Left ventricle myocardium inferior (tissue), 1 donor: ENCODE data around the gene NOG. TPM values are rescaled to one million over a fixed set of nuclear protein-coding genes. Genes with fewer than 3 reads are reported as not detected.

Source experiments
- DNase-seq: peaks from one replicate; pipeline ENCODE4 v3.0.0-alpha.2; 2020
- H3K27ac ChIP-seq: fragments of 200-600 bp; replicated peaks from 2 replicates; pipeline ENCODE4 v1.8.0; 2021
- H3K27me3 ChIP-seq: fragments of 200-600 bp; 2 replicates; pipeline ENCODE4 v1.8.0; 2021; ENCODE audit warnings: low read depth
- H3K36me3 ChIP-seq: fragments of 200-600 bp; 2 replicates; pipeline ENCODE4 v1.8.0; 2021
- H3K4me1 ChIP-seq: fragments of 200-600 bp; 2 replicates; pipeline ENCODE4 v1.8.0; 2021
- H3K4me3 ChIP-seq: fragments of 200-600 bp; 2 replicates; pipeline ENCODE4 v1.8.0; 2021; ENCODE audit warnings: mild to moderate bottlenecking, moderate library complexity
- H3K9me3 ChIP-seq: fragments of 200-600 bp; replicated peaks from 2 replicates; pipeline ENCODE4 v1.8.0; 2021
- CTCF ChIP-seq: fragments of 200-600 bp; IDR thresholded peaks from 2 replicates; pipeline ENCODE4 v1.8.0; 2021; ENCODE audit warnings: antibody characterized with exemption, mild to moderate bottlenecking, borderline replicate concordance
- intact Hi-C: fragments of 100-400 bp; cut with micrococcal nuclease; formaldehyde crosslinking; loops from one replicate; pipeline ENCODE4 v1.11.0; 2022
- total RNA-seq: library from RNA; stranded (reverse); fragmentation: NEBNext Ultra II Directional; extraction: Animal tissue kit (Norgen Biotek cat#: 25700); gene quantifications from one replicate; pipeline ENCODE4 v1.2.1, GENCODE V29; 2021
- donor health status: DM: no; HTN: yes; CAD: no; lungs with severe emphysema.

Gene NOG
- total RNA-seq, 1 donor from 2014 or later = 0.41 TPM

DNA sequence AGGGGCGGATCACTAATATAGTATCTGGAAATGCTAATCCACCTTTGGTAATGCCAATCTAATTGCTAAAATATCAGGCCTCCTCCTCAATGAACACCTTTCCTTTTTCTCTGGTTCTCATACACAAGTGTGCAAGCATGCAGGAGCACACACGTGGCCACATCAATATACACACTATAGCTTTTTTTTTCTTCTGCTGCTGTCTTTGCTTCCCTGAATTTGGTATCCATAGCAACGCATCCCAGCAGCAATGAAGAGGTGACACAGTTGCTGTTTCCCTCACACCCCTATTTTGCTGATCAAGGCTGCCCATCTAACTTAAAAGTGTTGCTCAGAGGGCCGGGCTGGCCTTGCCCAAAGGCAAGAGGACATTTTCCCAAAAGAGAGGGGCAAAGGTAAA lies 15.4 kb downstream of the NOG start:
- no peak for DNase-seq
- H3K4me1 ChIP-seq = no peaks in the 10 kb centered on the region
- no peak overlapping the region for H3K4me3 ChIP-seq
- no peak for TF ChIP-seq CTCF
- intact Hi-C loops = no loop called here
- peaks cover 42% of the 10 kb centered on the region for H3K27me3 ChIP-seq
- H3K9me3 ChIP-seq = no peaks in the 10 kb centered on the region
- H3K27ac ChIP-seq = no peak overlapping the region
- no peaks in the 10 kb centered on the region for H3K36me3 ChIP-seq

DNA sequence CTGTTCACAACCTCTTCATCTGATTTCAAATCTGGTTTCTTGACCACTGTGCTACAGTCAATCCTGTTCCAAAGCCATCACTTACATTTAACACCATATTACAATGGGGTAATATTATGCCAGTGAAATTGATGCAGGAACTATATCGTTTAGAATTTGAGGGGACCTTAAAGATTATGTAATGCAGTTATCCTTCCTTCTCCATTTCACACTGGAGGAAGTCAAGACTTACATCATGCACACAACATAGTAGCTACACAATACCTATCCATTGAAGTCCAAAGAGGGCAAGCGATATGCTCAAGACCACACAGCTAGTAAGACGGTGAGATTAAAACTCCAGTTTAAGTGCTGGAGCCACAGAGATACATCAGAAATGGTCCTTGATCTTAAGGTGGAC lies 16.8 kb downstream of the NOG start:
- H3K27me3 ChIP-seq = peaks cover 33% of the 10 kb centered on the region
- no peaks in the 10 kb centered on the region for H3K4me1 ChIP-seq
- no peak for TF ChIP-seq CTCF
- no peak overlapping the region for H3K4me3 ChIP-seq
- H3K27ac ChIP-seq = no peak overlapping the region
- no peaks in the 10 kb centered on the region for H3K36me3 ChIP-seq
- intact Hi-C loops = no loop called here
- H3K9me3 ChIP-seq = no peaks in the 10 kb centered on the region
- DNase-seq = no peak

DNA sequence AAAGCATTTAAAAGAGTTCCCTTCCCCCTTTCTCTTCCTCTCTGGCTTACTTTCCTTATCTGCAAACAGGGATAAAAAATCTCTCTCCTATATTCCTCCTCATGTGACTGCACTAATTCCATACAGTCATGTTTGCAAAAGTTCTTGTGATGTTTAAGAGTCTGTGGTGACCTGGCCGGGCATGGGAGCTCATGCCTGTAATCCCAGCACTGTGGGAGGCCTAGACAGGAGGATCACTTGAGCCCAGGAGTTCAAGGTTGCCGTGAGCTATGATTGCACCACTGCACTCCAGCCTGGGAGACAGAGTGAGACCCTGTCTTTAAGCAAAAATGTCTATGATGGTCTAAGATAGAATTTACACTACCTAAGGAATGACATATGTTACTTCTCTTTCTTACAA lies 19.6 kb downstream of the NOG start:
- peaks cover 8% of the 10 kb centered on the region for H3K27me3 ChIP-seq

DNA sequence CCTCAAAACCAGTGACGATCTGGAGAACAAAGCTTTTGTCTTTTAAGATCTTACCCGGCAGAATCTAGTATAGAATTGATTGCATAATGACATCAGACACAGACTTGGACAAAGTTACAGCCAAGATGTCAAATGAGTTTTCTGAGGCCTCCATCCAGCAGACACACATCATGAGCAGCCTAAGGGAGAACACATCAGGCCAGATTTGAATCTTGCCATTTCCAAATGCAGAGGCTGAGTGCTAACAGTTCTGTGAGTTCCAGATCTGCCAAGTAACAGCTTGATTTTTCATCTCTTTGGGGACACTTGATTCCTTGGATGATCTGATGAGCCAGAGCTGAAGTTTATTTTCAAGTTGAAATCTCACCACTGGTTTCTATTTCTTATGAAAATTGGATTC lies 21.0 kb downstream of the NOG start:
- no peaks in the 10 kb centered on the region for H3K36me3 ChIP-seq
- intact Hi-C loops = no loop called here
- no peaks in the 10 kb centered on the region for H3K9me3 ChIP-seq
- no peak overlapping the region for H3K27ac ChIP-seq
- TF ChIP-seq CTCF = no peak
- H3K4me1 ChIP-seq = no peaks in the 10 kb centered on the region
- H3K27me3 ChIP-seq = peaks cover 4% of the 10 kb centered on the region
- DNase-seq = no peak
- H3K4me3 ChIP-seq = no peak overlapping the region

More for the DNA sequence above, 19.6 kb downstream of the NOG start:
- no peak overlapping the region for H3K27ac ChIP-seq
- H3K4me1 ChIP-seq = no peaks in the 10 kb centered on the region
- DNase-seq = no peak
- intact Hi-C loops = no loop called here
- H3K36me3 ChIP-seq = no peaks in the 10 kb centered on the region
- H3K4me3 ChIP-seq = no peak overlapping the region
- no peaks in the 10 kb centered on the region for H3K9me3 ChIP-seq
- TF ChIP-seq CTCF = no peak

DNA sequence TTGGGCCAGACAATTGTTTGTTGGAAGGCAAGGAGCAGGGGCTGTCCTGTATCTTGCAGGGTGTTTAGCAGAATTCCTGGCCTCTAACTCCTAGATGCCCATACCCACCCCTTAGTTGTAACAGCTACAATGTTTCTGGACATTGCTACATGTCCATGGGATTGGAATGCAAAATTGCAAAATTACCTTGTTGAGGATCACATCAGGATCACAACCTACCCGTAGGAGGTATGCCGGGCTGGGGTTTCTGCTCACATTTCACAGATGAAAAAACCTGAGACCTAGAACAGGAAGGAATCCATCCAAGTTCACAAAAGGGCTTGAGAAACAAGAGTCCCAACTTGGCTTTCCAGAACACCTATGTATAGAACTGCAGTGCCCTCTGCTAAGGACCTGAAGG lies 22.7 kb downstream of the NOG start:
- Histone ChIP-seq H3K27me3 (peaks cover 4% of the 10 kb centered on the region), H3K36me3 (no peaks in the 10 kb centered on the region), H3K9me3 (no peaks in the 10 kb centered on the region), H3K27ac (no peak overlapping the region), H3K4me3 (no peak overlapping the region), H3K4me1 (no peaks in the 10 kb centered on the region)
- intact Hi-C loops = no loop called here
- DNase-seq = no peak
- no peak for TF ChIP-seq CTCF

- H3K4me3 ChIP-seq = no peak overlapping the region
- no peaks in the 10 kb centered on the region for H3K36me3 ChIP-seq
- H3K27me3 ChIP-seq = peaks cover 31% of the 10 kb centered on the region
- TF ChIP-seq CTCF = no peak
- H3K27ac ChIP-seq = no peak overlapping the region
- intact Hi-C loops = no loop called here
- H3K9me3 ChIP-seq = no peaks in the 10 kb centered on the region
- H3K4me1 ChIP-seq = no peaks in the 10 kb centered on the region
- DNase-seq = no peak
Observed at GRCh38 chr17:56623383-56623782, 29.9 kb downstream of the NOG start.
